Measurements from ENCODE around the gene TMEM176A.

TMEM176A gene

GRCh38 chr7:150791304-150791703, 9.3 kb upstream of the TMEM176A start:
- H3K36me3 ChIP-seq (ENCODE audit: control insufficient read depth, insufficient read depth, low read length), result no peaks in the 10 kb centered on the region
- no peaks in the 10 kb centered on the region; the same call in none of the 2 replicates for H3K27me3 ChIP-seq (replicated peaks; ENCODE audit: control insufficient read depth, insufficient read depth, low read length)
- TF ChIP-seq CTCF (IDR thresholded peaks at IDR 0.05; ENCODE audit: insufficient read depth, low read length, poor library complexity, severe bottlenecking), result no peak
- no peak overlapping the region for H3K4me3 ChIP-seq (replicated peaks; ENCODE audit: low read depth, low read length)
- no peak for DNase-seq (ENCODE audit: extremely low read depth, insufficient read length)

DNA sequence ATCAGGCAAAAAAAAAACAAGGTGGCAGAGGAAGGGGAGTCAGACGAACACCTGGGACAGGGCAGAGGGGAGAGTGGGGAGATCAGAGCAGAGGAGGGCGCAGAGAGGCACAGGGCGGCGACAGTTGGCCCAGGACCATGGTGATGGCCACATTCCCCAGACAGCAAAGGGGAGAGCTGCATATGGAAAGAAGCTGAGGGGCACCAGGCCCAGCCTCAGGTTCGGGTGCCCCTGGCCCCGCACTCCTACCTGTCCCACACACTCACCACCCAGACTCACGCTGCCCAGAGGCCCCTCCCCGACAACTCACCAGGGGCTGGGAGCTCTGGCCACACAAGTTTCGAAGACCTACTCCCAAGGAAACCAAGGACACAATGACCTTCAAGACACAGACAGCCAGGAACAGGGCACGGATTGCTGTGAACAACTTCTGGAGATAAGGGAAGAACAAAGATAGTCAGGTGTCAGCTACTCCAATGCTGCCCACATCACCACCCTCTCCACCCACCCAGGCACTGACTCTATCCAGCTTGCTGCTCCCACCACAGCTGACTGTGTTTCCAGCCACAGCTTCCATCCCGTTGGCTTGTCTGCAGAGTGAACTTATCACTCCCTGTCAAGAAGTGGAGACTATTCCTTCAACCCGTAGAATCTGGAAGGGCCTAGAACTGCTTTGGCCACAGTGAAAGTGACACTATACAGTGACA, 8.7 kb upstream of the TMEM176A start:
- Histone ChIP-seq H3K27me3 (replicated peaks; ENCODE audit: control insufficient read depth, insufficient read depth, low read length) (no peaks in the 10 kb centered on the region; the same call in none of the 2 replicates), H3K4me3 (replicated peaks; ENCODE audit: low read depth, low read length) (no peak overlapping the region), H3K36me3 (ENCODE audit: control insufficient read depth, insufficient read depth, low read length) (no peaks in the 10 kb centered on the region)
- DNase-seq (ENCODE audit: extremely low read depth, insufficient read length), result no peak
- no peak for TF ChIP-seq CTCF (IDR thresholded peaks at IDR 0.05; ENCODE audit: insufficient read depth, low read length, poor library complexity, severe bottlenecking)

- no peak for DNase-seq (ENCODE audit: extremely low read depth, insufficient read length)
- Histone ChIP-seq H3K4me3 (replicated peaks; ENCODE audit: low read depth, low read length) (no peak overlapping the region), H3K36me3 (ENCODE audit: control insufficient read depth, insufficient read depth, low read length) (no peaks in the 10 kb centered on the region), H3K27me3 (replicated peaks; ENCODE audit: control insufficient read depth, insufficient read depth, low read length) (no peaks in the 10 kb centered on the region; the same call in none of the 2 replicates)
- TF ChIP-seq CTCF (IDR thresholded peaks at IDR 0.05; ENCODE audit: insufficient read depth, low read length, poor library complexity, severe bottlenecking), result no peak
These were observed 6.9 kb upstream of the TMEM176A start for GRCh38 chr7:150793569-150794238.

GRCh38 chr7:150797661-150798060, 2.9 kb upstream of the TMEM176A start:
- TF ChIP-seq CTCF (IDR thresholded peaks at IDR 0.05; ENCODE audit: insufficient read depth, low read length, poor library complexity, severe bottlenecking), result no peak
- H3K36me3 ChIP-seq (ENCODE audit: control insufficient read depth, insufficient read depth, low read length), result no peaks in the 10 kb centered on the region
- H3K27me3 ChIP-seq (replicated peaks; ENCODE audit: control insufficient read depth, insufficient read depth, low read length), result peaks cover 2% of the 10 kb centered on the region
- DNase-seq (ENCODE audit: extremely low read depth, insufficient read length), result no peak
- no peak overlapping the region for H3K4me3 ChIP-seq (replicated peaks; ENCODE audit: low read depth, low read length)

- TF ChIP-seq CTCF (IDR thresholded peaks at IDR 0.05; ENCODE audit: insufficient read depth, low read length, poor library complexity, severe bottlenecking), result no peak
- peaks cover 2% of the 10 kb centered on the region for H3K27me3 ChIP-seq (replicated peaks; ENCODE audit: control insufficient read depth, insufficient read depth, low read length)
- DNase-seq (ENCODE audit: extremely low read depth, insufficient read length), result no peak
These were observed 1.4 kb upstream of the TMEM176A start for GRCh38 chr7:150799156-150799555.

More at GRCh38 chr7:150799156-150799555, 1.4 kb upstream of the TMEM176A start:
- H3K36me3 ChIP-seq (ENCODE audit: control insufficient read depth, insufficient read depth, low read length), result no peaks in the 10 kb centered on the region
- H3K4me3 ChIP-seq (replicated peaks; ENCODE audit: low read depth, low read length), result no peak overlapping the region
